Mesodermal cell (in vitro differentiated cells): ENCODE results near the gene ATP1A2.

Source experiments
- H3K27ac ChIP-seq: 2 replicates; pipeline ENCODE4 v1.7.0; 2013; ENCODE audit warnings: mild to moderate bottlenecking, low read depth, low read length, moderate library complexity; ENCODE audit not compliant: severe bottlenecking
- H3K36me3 ChIP-seq: 2 replicates; pipeline ENCODE4 v1.7.1; 2013; ENCODE audit warnings: mild to moderate bottlenecking, low read length, moderate library complexity; ENCODE audit not compliant: control insufficient read depth, insufficient read depth
- H3K4me1 ChIP-seq: one replicate; pipeline ENCODE4 v1.7.1; 2013; ENCODE audit warnings: mild to moderate bottlenecking, low read length; ENCODE audit not compliant: insufficient read depth, control insufficient read depth, poor library complexity, severe bottlenecking
- H3K4me3 ChIP-seq: 2 replicates; pipeline ENCODE4 v1.7.0; 2013; ENCODE audit warnings: low read length, control low read depth, mild to moderate bottlenecking; ENCODE audit not compliant: insufficient read depth, poor library complexity, severe bottlenecking; ENCODE audit errors: extremely low read depth
- H3K9me3 ChIP-seq: 2 replicates; pipeline ENCODE4 v1.7.1; 2013; ENCODE audit warnings: mild to moderate bottlenecking, low read length, moderate library complexity; ENCODE audit not compliant: control insufficient read depth
- WGBS, 2 experiments: methylation state at CpG; one replicate each; pipeline ENCODE4 v1.1.5; 2013; ENCODE audit warnings: missing lambda C conversion rate in 2 of 2; ENCODE audit not compliant: insufficient coverage in 2 of 2; 5-methylcytosine and 5-hydroxymethylcytosine counted together

Gene ATP1A2

GRCh38 chr1:160116283-160117147 is 956 bp downstream of the ATP1A2 start:
- peaks cover 23% of the 10 kb centered on the region for H3K4me1 ChIP-seq
- no peak overlapping the region for H3K27ac ChIP-seq
- peak overlapping the region; percentile 1 for H3K4me3 ChIP-seq

DNA sequence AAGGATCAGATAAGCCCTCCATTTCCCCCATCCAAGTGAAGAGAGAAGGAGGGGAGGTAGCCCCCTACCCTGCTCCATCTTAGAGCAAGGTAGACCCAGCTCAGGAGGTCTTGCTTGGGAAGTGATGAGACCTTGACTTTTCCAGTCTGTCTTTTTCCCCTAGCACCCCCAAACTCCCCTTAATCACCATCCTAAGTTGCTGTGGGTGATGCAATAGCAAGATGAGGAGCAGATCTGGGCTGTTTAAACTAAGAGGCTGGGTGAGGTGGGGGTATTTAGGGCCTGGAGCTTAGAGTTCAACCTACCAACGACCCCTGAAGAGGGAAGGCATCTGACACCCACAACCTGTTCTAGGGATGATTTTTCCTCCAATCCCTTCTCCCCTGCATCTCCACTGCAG is 1.7 kb downstream of the ATP1A2 start:
- no CpG with 5 or more reads among the region's 1 CpG for WGBS, 2 experiments
- no peaks in the 10 kb centered on the region for H3K36me3 ChIP-seq
- H3K4me1 ChIP-seq, result peaks cover 23% of the 10 kb centered on the region
- no peaks in the 10 kb centered on the region for H3K9me3 ChIP-seq
- no peak overlapping the region for H3K27ac ChIP-seq
- no peak overlapping the region for H3K4me3 ChIP-seq

More at GRCh38 chr1:160116283-160117147, 956 bp downstream of the ATP1A2 start:
- Histone ChIP-seq H3K9me3 (no peaks in the 10 kb centered on the region), H3K36me3 (no peaks in the 10 kb centered on the region)
- 66% methylated on average over 6 to 8 of the region's 12 CpGs for WGBS, 2 experiments

DNA sequence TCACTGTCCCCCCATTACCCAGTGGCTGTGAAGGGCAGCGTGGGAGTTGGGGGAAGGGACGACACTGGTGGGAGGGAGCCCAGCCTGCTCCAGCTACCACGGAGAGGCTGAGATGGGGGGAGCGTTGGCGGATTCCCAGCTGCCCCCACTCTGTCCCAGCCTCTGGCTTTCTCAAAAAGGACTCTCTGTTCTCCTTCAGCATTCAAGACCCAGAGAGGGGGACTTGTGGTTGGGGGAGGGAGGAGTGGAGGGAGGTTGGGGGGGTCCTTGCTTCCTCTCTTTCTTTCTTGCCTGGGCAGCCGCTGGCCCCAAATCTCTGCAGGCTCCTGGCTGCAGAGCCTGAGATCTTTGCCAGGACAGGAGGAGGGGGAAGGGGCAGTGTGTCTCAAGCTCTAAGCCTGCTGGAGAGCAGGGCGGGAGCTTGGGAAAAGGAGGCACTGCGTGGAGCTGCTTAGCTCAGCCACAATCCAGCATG is 2.2 kb downstream of the ATP1A2 start:
- Histone ChIP-seq H3K9me3 (no peaks in the 10 kb centered on the region), H3K4me3 (no peak overlapping the region), H3K36me3 (no peaks in the 10 kb centered on the region), H3K4me1 (peaks cover 23% of the 10 kb centered on the region), H3K27ac (no peak overlapping the region)
- 25 to 40% methylated on average over 1 to 4 of the region's 8 CpGs for WGBS, 2 experiments

DNA sequence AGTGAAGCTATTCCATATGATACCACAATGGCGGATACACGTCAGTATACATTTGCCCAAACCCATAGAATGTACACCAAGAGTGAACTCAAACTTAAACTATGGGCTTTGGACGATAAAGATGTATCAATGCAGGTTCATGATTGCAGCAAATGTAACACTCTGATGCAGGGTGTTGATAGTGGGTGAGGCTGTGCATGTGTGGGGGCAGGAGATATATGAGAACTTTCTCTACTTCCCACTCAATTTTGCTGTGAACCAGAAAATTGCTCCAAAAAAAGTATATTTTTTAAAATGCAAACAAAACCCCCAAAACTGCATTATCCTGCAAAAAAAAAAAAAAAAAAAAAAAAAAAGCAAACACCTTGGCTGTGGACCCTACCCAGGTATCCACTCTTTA is 3.4 kb downstream of the ATP1A2 start:
- Histone ChIP-seq H3K4me3 (no peak overlapping the region), H3K27ac (no peak overlapping the region), H3K4me1 (peaks cover 23% of the 10 kb centered on the region), H3K36me3 (no peaks in the 10 kb centered on the region), H3K9me3 (no peaks in the 10 kb centered on the region)
- 80% methylated on average over 1 of the region's 3 CpGs; no CpG with 5 or more reads in 1 of the 2 experiments for WGBS, 2 experiments

- H3K4me3 ChIP-seq, result no peak overlapping the region
- H3K36me3 ChIP-seq, result no peaks in the 10 kb centered on the region
- peaks cover 23% of the 10 kb centered on the region for H3K4me1 ChIP-seq
- no peaks in the 10 kb centered on the region for H3K9me3 ChIP-seq
- no peak overlapping the region for H3K27ac ChIP-seq
- 60 to 100% methylated on average over 1 of the region's 5 CpGs for WGBS, 2 experiments
Measured at GRCh38 chr1:160120797-160121196, 5.2 kb downstream of the ATP1A2 start.

DNA sequence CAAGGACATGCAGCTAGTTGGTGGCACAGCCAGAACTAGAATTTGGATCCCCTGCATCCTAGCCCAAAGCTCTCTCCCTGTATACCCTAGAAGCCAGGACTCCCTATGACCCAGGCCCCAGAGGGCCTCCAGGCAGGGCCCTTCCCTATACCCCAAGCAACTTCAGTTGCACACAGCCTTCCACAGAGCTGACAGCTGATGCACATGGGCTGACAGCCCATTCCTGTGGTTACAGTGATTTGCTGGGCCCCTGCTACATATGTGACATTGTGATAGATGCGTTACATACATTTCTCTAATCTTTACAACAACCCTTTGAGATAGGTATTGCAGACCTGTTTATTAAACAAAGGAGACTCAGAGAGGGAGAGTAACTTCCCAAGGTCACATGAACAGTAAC is 5.8 kb downstream of the ATP1A2 start:
- Histone ChIP-seq H3K36me3 (no peaks in the 10 kb centered on the region), H3K4me3 (no peak overlapping the region), H3K27ac (no peak overlapping the region), H3K9me3 (no peaks in the 10 kb centered on the region), H3K4me1 (peaks cover 19% of the 10 kb centered on the region)
- no CpG with 5 or more reads among the region's 1 CpG for WGBS, 2 experiments

DNA sequence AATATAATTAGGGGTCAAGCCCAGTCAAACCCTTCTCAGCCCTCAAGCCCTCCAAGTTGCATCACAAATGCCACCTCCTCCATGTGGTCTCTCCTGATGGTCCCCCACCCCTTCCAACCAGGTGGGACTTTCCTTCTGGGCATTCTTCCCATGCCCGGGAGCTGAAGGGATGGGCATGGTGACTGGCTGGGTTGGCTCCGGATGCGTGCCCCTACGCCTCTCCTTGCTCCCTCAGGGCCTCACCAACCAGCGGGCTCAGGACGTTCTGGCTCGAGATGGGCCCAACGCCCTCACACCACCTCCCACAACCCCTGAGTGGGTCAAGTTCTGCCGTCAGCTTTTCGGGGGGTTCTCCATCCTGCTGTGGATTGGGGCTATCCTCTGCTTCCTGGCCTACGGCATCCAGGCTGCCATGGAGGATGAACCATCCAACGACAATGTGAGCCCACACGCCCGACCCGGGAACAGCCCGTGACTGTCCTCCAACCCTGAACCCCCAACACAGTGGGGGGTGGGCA is 7.5 kb downstream of the ATP1A2 start:
- Histone ChIP-seq H3K4me1 (peaks cover 20% of the 10 kb centered on the region), H3K4me3 (no peak overlapping the region), H3K27ac (no peak overlapping the region), H3K36me3 (no peaks in the 10 kb centered on the region), H3K9me3 (no peaks in the 10 kb centered on the region)
- WGBS, 2 experiments, result 95 to 98% methylated on average over 8 to 11 of the region's 16 CpGs

- no peak overlapping the region for H3K27ac ChIP-seq
- no peaks in the 10 kb centered on the region for H3K9me3 ChIP-seq
- peaks cover 22% of the 10 kb centered on the region for H3K4me1 ChIP-seq
- H3K4me3 ChIP-seq, result no peak overlapping the region
- no peaks in the 10 kb centered on the region for H3K36me3 ChIP-seq
Measured at GRCh38 chr1:160123726-160124125, 8.2 kb downstream of the ATP1A2 start.

GRCh38 chr1:160124705-160125478 is 9.3 kb downstream of the ATP1A2 start:
- H3K4me1 ChIP-seq, result peaks cover 30% of the 10 kb centered on the region
- no peak overlapping the region for H3K4me3 ChIP-seq
- no peaks in the 10 kb centered on the region for H3K9me3 ChIP-seq
- WGBS, 2 experiments, result 56 to 79% methylated on average over 1 to 5 of the region's 8 CpGs
- H3K36me3 ChIP-seq, result no peaks in the 10 kb centered on the region
- no peak overlapping the region for H3K27ac ChIP-seq

DNA sequence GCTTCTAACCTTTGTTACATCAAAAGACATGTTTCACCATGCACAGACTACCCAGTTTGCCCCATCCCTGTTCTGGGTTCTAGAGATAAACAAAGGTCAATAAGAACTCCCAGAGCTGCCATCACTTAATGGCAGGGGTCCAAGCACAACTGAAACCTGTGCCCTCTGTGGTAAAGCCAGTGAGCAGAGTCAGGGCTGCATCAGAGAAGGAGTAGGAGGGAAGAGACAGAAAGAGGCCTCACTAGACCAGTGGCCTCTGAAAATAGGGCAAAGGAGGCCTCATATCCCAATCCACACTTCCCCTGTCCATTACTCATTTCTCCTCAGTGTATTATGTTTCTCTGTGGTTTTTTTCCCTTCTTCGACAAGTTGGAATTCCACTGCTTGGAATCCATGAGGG is 10.2 kb downstream of the ATP1A2 start:
- Histone ChIP-seq H3K9me3 (no peaks in the 10 kb centered on the region), H3K4me1 (peaks cover 30% of the 10 kb centered on the region), H3K27ac (peak overlapping the region; percentile 23), H3K4me3 (no peak overlapping the region), H3K36me3 (no peaks in the 10 kb centered on the region)
- 100% methylated on average over 1 of the region's 1 CpG; no CpG with 5 or more reads in 1 of the 2 experiments for WGBS, 2 experiments
